Measurements from ENCODE around the gene SLC24A1.

Gene SLC24A1

DNA sequence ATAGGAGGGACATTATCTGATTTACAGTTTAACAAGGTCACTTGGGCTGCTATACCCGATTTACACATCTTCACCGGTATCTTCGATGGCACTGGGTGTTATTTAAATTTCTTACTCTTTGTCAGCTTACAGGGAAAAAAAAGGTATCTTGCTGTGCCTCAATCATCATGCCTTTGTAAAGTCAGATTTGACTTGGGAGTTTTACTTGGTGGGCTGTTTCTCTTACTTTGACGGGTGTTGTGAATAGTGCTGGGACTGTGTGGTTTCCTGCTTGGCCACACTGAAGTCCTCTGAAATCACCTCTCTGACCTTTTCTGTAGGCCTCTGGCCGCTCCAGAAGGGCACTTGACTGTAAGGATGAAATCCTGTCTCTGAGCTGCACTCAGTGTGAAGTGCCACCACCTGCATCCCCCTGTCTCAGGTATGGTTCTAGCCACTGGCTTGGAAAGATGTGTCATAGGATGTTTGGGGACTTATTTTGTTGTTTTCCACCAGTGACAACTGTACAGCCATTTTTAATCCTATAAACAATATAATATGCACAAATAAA, 3.1 kb upstream of the SLC24A1 start:
- Histone ChIP-seq H4K91ac (ENCODE audit: low read depth, low read length, poor library complexity) (no peak overlapping the region), H4K8ac (ENCODE audit: low read depth, low read length) (no peak overlapping the region), H3K79me1 (ENCODE audit: low read depth, low read length) (no peaks in the 10 kb centered on the region), H3K4me1 (ENCODE audit: control insufficient read depth in 2 of 2, insufficient read depth in 1 of 2, low read depth in 1 of 2, low read length in 2 of 2) (no peaks in the 10 kb centered on the region), H3K27ac (replicated peaks; ENCODE audit: low read length) (no peak overlapping the region), H3K9me3 (replicated peaks in 1 of 2; ENCODE audit: control insufficient read depth in 2 of 2, insufficient read depth in 1 of 2, low read depth in 1 of 2, low read length in 2 of 2) (no peaks in the 10 kb centered on the region), H3K4ac (ENCODE audit: low read length) (no peak overlapping the region), H3K9ac (ENCODE audit: low read depth, low read length, poor library complexity) (no peak overlapping the region), H3K4me2 (ENCODE audit: insufficient read depth, low read length, poor library complexity, severe bottlenecking) (no peak overlapping the region), H2AK5ac (ENCODE audit: low read depth, low read length) (no peak overlapping the region), H2AFZ (ENCODE audit: low read length) (no peak overlapping the region), H3K27me3 (ENCODE audit: control insufficient read depth in 3 of 3, insufficient read depth in 3 of 3, low read depth in 1 of 3, low read length in 3 of 3) (no peaks in the 10 kb centered on the region), H3K23ac (ENCODE audit: low read depth, low read length, poor library complexity) (no peak overlapping the region), H2BK12ac (ENCODE audit: low read length) (no peak overlapping the region), H2BK15ac (ENCODE audit: low read length) (no peak overlapping the region), H3K36me3 (replicated peaks in 1 of 2; ENCODE audit: control insufficient read depth in 2 of 2, insufficient read depth in 2 of 2, low read length in 2 of 2) (no peaks in the 10 kb centered on the region), H3K4me3 (ENCODE audit: low read length in 2 of 2) (no peak overlapping the region), H3K18ac (ENCODE audit: low read length) (no peak overlapping the region), H2BK120ac (ENCODE audit: low read depth, low read length) (no peak overlapping the region), H3K14ac (ENCODE audit: low read length) (no peak overlapping the region), H2BK5ac (ENCODE audit: low read length) (no peak overlapping the region)
- no CpG with 5 or more reads among the region's 5 CpGs for WGBS, 2 donors (ENCODE audit: extremely low coverage in 2 of 2, insufficient read length in 2 of 2, insufficient replicate concordance in 1 of 2)
- DNase-seq (ENCODE audit: low spot score) = no peak

GRCh38 chr15:65619626-65620290, 2.0 kb upstream of the SLC24A1 start:
- no peak overlapping the region for H2BK120ac ChIP-seq (ENCODE audit: low read depth, low read length)
- no peaks in the 10 kb centered on the region for H3K79me1 ChIP-seq (ENCODE audit: low read depth, low read length)
- no peak overlapping the region for H2AK5ac ChIP-seq (ENCODE audit: low read depth, low read length)
- no peak overlapping the region for H4K91ac ChIP-seq (ENCODE audit: low read depth, low read length, poor library complexity)
- no peak overlapping the region for H3K4me3 ChIP-seq (ENCODE audit: low read length in 2 of 2)
- no peak overlapping the region for H2BK12ac ChIP-seq (ENCODE audit: low read length)
- no peak overlapping the region for H3K18ac ChIP-seq (ENCODE audit: low read length)
- H3K14ac ChIP-seq (ENCODE audit: low read length) = no peak overlapping the region
- no peak overlapping the region for H3K4ac ChIP-seq (ENCODE audit: low read length)
- no peaks in the 10 kb centered on the region for H3K9me3 ChIP-seq (replicated peaks in 1 of 2; ENCODE audit: control insufficient read depth in 2 of 2, insufficient read depth in 1 of 2, low read depth in 1 of 2, low read length in 2 of 2)
- H3K4me1 ChIP-seq (ENCODE audit: control insufficient read depth in 2 of 2, insufficient read depth in 1 of 2, low read depth in 1 of 2, low read length in 2 of 2) = no peaks in the 10 kb centered on the region
- DNase-seq (ENCODE audit: low spot score) = no peak
- H3K23ac ChIP-seq (ENCODE audit: low read depth, low read length, poor library complexity) = no peak overlapping the region
- H3K27me3 ChIP-seq (ENCODE audit: control insufficient read depth in 3 of 3, insufficient read depth in 3 of 3, low read depth in 1 of 3, low read length in 3 of 3) = no peaks in the 10 kb centered on the region
- H2AFZ ChIP-seq (ENCODE audit: low read length) = no peak overlapping the region
- H2BK15ac ChIP-seq (ENCODE audit: low read length) = no peak overlapping the region
- H3K4me2 ChIP-seq (ENCODE audit: insufficient read depth, low read length, poor library complexity, severe bottlenecking) = no peak overlapping the region
- H4K8ac ChIP-seq (ENCODE audit: low read depth, low read length) = no peak overlapping the region
- H3K36me3 ChIP-seq (replicated peaks in 1 of 2; ENCODE audit: control insufficient read depth in 2 of 2, insufficient read depth in 2 of 2, low read length in 2 of 2) = peaks cover 0 to 5% of the 10 kb centered on the region in 2 donors
- no peak overlapping the region for H3K9ac ChIP-seq (ENCODE audit: low read depth, low read length, poor library complexity)
- WGBS, 2 donors (ENCODE audit: extremely low coverage in 2 of 2, insufficient read length in 2 of 2, insufficient replicate concordance in 1 of 2) = no CpG with 5 or more reads among the region's 5 CpGs
- H2BK5ac ChIP-seq (ENCODE audit: low read length) = no peak overlapping the region
- H3K27ac ChIP-seq (replicated peaks; ENCODE audit: low read length) = no peak overlapping the region

DNA sequence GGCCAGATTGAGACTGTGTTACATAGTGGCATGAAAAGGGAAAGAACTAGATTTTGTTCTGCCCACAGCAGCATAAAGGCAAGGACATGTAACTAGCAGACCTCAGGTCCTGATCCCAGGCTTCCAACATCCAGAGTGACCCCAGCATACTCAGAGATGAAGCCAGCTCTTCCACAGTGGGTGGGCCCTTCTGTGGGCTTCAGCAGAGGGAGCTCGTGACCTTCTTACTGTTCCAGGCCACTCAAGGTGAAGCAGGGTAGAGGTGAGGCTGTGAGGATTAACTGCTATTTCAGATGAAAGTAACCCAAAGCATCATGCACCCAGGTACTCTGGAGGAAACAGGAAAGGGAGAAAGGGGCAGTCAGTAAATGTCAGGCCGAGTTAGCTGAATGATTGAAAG, 905 bp upstream of the SLC24A1 start:
- no peak overlapping the region for H3K9ac ChIP-seq (ENCODE audit: low read depth, low read length, poor library complexity)
- H2AK5ac ChIP-seq (ENCODE audit: low read depth, low read length) = no peak overlapping the region
- H3K4ac ChIP-seq (ENCODE audit: low read length) = no peak overlapping the region
- H3K36me3 ChIP-seq (replicated peaks in 1 of 2; ENCODE audit: control insufficient read depth in 2 of 2, insufficient read depth in 2 of 2, low read length in 2 of 2) = peaks cover 0 to 16% of the 10 kb centered on the region in 2 donors
- H3K18ac ChIP-seq (ENCODE audit: low read length) = no peak overlapping the region
- H3K14ac ChIP-seq (ENCODE audit: low read length) = no peak overlapping the region
- no peak overlapping the region for H4K91ac ChIP-seq (ENCODE audit: low read depth, low read length, poor library complexity)
- H2BK5ac ChIP-seq (ENCODE audit: low read length) = no peak overlapping the region
- H3K27me3 ChIP-seq (ENCODE audit: control insufficient read depth in 3 of 3, insufficient read depth in 3 of 3, low read depth in 1 of 3, low read length in 3 of 3) = no peaks in the 10 kb centered on the region
- no peak overlapping the region for H3K4me3 ChIP-seq (ENCODE audit: low read length in 2 of 2)
- H3K79me1 ChIP-seq (ENCODE audit: low read depth, low read length) = no peaks in the 10 kb centered on the region
- H3K9me3 ChIP-seq (replicated peaks in 1 of 2; ENCODE audit: control insufficient read depth in 2 of 2, insufficient read depth in 1 of 2, low read depth in 1 of 2, low read length in 2 of 2) = no peaks in the 10 kb centered on the region
- no peak for DNase-seq (ENCODE audit: low spot score)
- H3K27ac ChIP-seq (replicated peaks; ENCODE audit: low read length) = no peak overlapping the region
- H2AFZ ChIP-seq (ENCODE audit: low read length) = no peak overlapping the region
- no peak overlapping the region for H2BK12ac ChIP-seq (ENCODE audit: low read length)
- no peak overlapping the region for H2BK15ac ChIP-seq (ENCODE audit: low read length)
- no peak overlapping the region for H4K8ac ChIP-seq (ENCODE audit: low read depth, low read length)
- no peak overlapping the region for H3K23ac ChIP-seq (ENCODE audit: low read depth, low read length, poor library complexity)
- no peak overlapping the region for H3K4me2 ChIP-seq (ENCODE audit: insufficient read depth, low read length, poor library complexity, severe bottlenecking)
- no peaks in the 10 kb centered on the region for H3K4me1 ChIP-seq (ENCODE audit: control insufficient read depth in 2 of 2, insufficient read depth in 1 of 2, low read depth in 1 of 2, low read length in 2 of 2)
- H2BK120ac ChIP-seq (ENCODE audit: low read depth, low read length) = no peak overlapping the region
- WGBS, 2 donors (ENCODE audit: extremely low coverage in 2 of 2, insufficient read length in 2 of 2, insufficient replicate concordance in 1 of 2) = no CpG with 5 or more reads among the region's 2 CpGs

GRCh38 chr15:65623103-65623502, 1.4 kb downstream of the SLC24A1 start:
- H3K27me3 ChIP-seq (ENCODE audit: control insufficient read depth in 3 of 3, insufficient read depth in 3 of 3, low read depth in 1 of 3, low read length in 3 of 3) = no peaks in the 10 kb centered on the region
- no peak overlapping the region for H2BK5ac ChIP-seq (ENCODE audit: low read length)
- H2AFZ ChIP-seq (ENCODE audit: low read length) = no peak overlapping the region
- H3K9ac ChIP-seq (ENCODE audit: low read depth, low read length, poor library complexity) = no peak overlapping the region
- DNase-seq (ENCODE audit: low spot score) = no peak
- H4K8ac ChIP-seq (ENCODE audit: low read depth, low read length) = no peak overlapping the region
- H4K91ac ChIP-seq (ENCODE audit: low read depth, low read length, poor library complexity) = no peak overlapping the region
- no peak overlapping the region for H2AK5ac ChIP-seq (ENCODE audit: low read depth, low read length)
- no peak overlapping the region for H3K4me3 ChIP-seq (ENCODE audit: low read length in 2 of 2)
- no peaks in the 10 kb centered on the region for H3K79me1 ChIP-seq (ENCODE audit: low read depth, low read length)
- H2BK12ac ChIP-seq (ENCODE audit: low read length) = no peak overlapping the region
- no peak overlapping the region for H3K4ac ChIP-seq (ENCODE audit: low read length)
- H3K14ac ChIP-seq (ENCODE audit: low read length) = no peak overlapping the region
- no peak overlapping the region for H3K4me2 ChIP-seq (ENCODE audit: insufficient read depth, low read length, poor library complexity, severe bottlenecking)
- H3K18ac ChIP-seq (ENCODE audit: low read length) = no peak overlapping the region
- peaks cover 0 to 18% of the 10 kb centered on the region in 2 donors for H3K36me3 ChIP-seq (replicated peaks in 1 of 2; ENCODE audit: control insufficient read depth in 2 of 2, insufficient read depth in 2 of 2, low read length in 2 of 2)
- H2BK15ac ChIP-seq (ENCODE audit: low read length) = no peak overlapping the region
- H3K27ac ChIP-seq (replicated peaks; ENCODE audit: low read length) = no peak overlapping the region
- H2BK120ac ChIP-seq (ENCODE audit: low read depth, low read length) = no peak overlapping the region
- H3K23ac ChIP-seq (ENCODE audit: low read depth, low read length, poor library complexity) = no peak overlapping the region
- no peaks in the 10 kb centered on the region for H3K4me1 ChIP-seq (ENCODE audit: control insufficient read depth in 2 of 2, insufficient read depth in 1 of 2, low read depth in 1 of 2, low read length in 2 of 2)
- no peaks in the 10 kb centered on the region for H3K9me3 ChIP-seq (replicated peaks in 1 of 2; ENCODE audit: control insufficient read depth in 2 of 2, insufficient read depth in 1 of 2, low read depth in 1 of 2, low read length in 2 of 2)

Measured in neuronal stem cell (in vitro differentiated cells).